HUES6 (cell line): ENCODE results near the gene NMRK2.

ENCODE experiments used
- H3K27ac ChIP-seq: 2 replicates; pipeline ENCODE4 v1.7.0; 2013; ENCODE audit warnings: low read depth, mild to moderate bottlenecking, low read length, inconsistent platforms
- H3K27me3 ChIP-seq: 2 replicates; pipeline ENCODE4 v1.6.1; 2013; ENCODE audit warnings: low read length; ENCODE audit not compliant: control insufficient read depth, insufficient read depth
- H3K36me3 ChIP-seq: 2 replicates; pipeline ENCODE4 v1.6.1; 2013; ENCODE audit warnings: low read length; ENCODE audit not compliant: control insufficient read depth, insufficient read depth
- H3K4me1 ChIP-seq: 2 replicates; pipeline ENCODE4 v1.6.1; 2013; ENCODE audit warnings: low read length; ENCODE audit not compliant: control insufficient read depth, insufficient read depth
- H3K4me3 ChIP-seq: 2 replicates; pipeline ENCODE4 v1.5.1; 2013; ENCODE audit warnings: low read depth, low read length
- H3K9ac ChIP-seq: one replicate; pipeline ENCODE4 v1.6.1; 2013; ENCODE audit warnings: mild to moderate bottlenecking, low read length
- H3K9me3 ChIP-seq: 2 replicates; pipeline ENCODE4 v1.6.1; 2013; ENCODE audit warnings: low read depth, low read length; ENCODE audit not compliant: control insufficient read depth, insufficient read depth

The NMRK2 gene

GRCh38 chr19:3978145-3978544, 45.3 kb downstream of the NMRK2 start:
- Histone ChIP-seq H3K9me3 (no peaks in the 10 kb centered on the region), H3K36me3 (peaks cover 82% of the 10 kb centered on the region), H3K4me3 (no peak overlapping the region), H3K27ac (no peak overlapping the region), H3K9ac (no peak overlapping the region), H3K4me1 (peaks cover 2% of the 10 kb centered on the region; the same call in 1 of the 2 replicates), H3K27me3 (no peaks in the 10 kb centered on the region)

GRCh38 chr19:3979289-3979673, 46.4 kb downstream of the NMRK2 start:
- H3K4me3 ChIP-seq = no peak overlapping the region
- H3K9me3 ChIP-seq = no peaks in the 10 kb centered on the region
- peaks cover 14% of the 10 kb centered on the region for H3K4me1 ChIP-seq
- H3K36me3 ChIP-seq = peaks cover 93% of the 10 kb centered on the region
- H3K27ac ChIP-seq = no peak overlapping the region
- no peaks in the 10 kb centered on the region for H3K27me3 ChIP-seq
- H3K9ac ChIP-seq = no peak overlapping the region

GRCh38 chr19:3979674-3980352, 46.9 kb downstream of the NMRK2 start:
- Histone ChIP-seq H3K9ac (no peak overlapping the region), H3K27ac (no peak overlapping the region), H3K36me3 (peaks cover 98% of the 10 kb centered on the region)

GRCh38 chr19:3980353-3981251, 47.7 kb downstream of the NMRK2 start:
- H3K4me3 ChIP-seq = no peak overlapping the region
- H3K4me1 ChIP-seq = peaks cover 15% of the 10 kb centered on the region
- H3K36me3 ChIP-seq = peaks cover 92% of the 10 kb centered on the region
- no peaks in the 10 kb centered on the region for H3K9me3 ChIP-seq
- no peak overlapping the region for H3K9ac ChIP-seq
- H3K27me3 ChIP-seq = 0 out of 2 replicates have a peak, but pooled peaks cover under 1% of the 10 kb centered on the region
- H3K27ac ChIP-seq = no peak overlapping the region

More at GRCh38 chr19:3979674-3980352, 46.9 kb downstream of the NMRK2 start:
- H3K4me1 ChIP-seq = peaks cover 14% of the 10 kb centered on the region
- no peaks in the 10 kb centered on the region for H3K27me3 ChIP-seq
- no peak overlapping the region for H3K4me3 ChIP-seq
- no peaks in the 10 kb centered on the region for H3K9me3 ChIP-seq

GRCh38 chr19:3981373-3981735, 48.5 kb downstream of the NMRK2 start:
- Histone ChIP-seq H3K27me3 (peaks cover 6% of the 10 kb centered on the region; the same call in 1 of the 2 replicates), H3K9me3 (no peaks in the 10 kb centered on the region), H3K4me3 (no peak overlapping the region), H3K4me1 (peaks cover 22% of the 10 kb centered on the region), H3K9ac (no peak overlapping the region), H3K36me3 (peaks cover 85% of the 10 kb centered on the region), H3K27ac (no peak overlapping the region)

GRCh38 chr19:3981736-3982681, 49.1 kb downstream of the NMRK2 start:
- Histone ChIP-seq H3K9me3 (no peaks in the 10 kb centered on the region), H3K4me3 (no peak overlapping the region), H3K27me3 (peaks cover 8% of the 10 kb centered on the region; the same call in 1 of the 2 replicates), H3K36me3 (peaks cover 79% of the 10 kb centered on the region), H3K4me1 (peaks cover 26% of the 10 kb centered on the region), H3K9ac (peak overlapping the region; percentile 95), H3K27ac (no peak overlapping the region; the same call in 1 of the 2 replicates)

- peak overlapping the region; percentile 99 for H3K27ac ChIP-seq
- H3K27me3 ChIP-seq = peaks cover 8% of the 10 kb centered on the region; the same call in 1 of the 2 replicates
- peak overlapping the region; percentile 95 for H3K9ac ChIP-seq
- H3K36me3 ChIP-seq = peaks cover 69% of the 10 kb centered on the region
- H3K4me1 ChIP-seq = peaks cover 26% of the 10 kb centered on the region
- H3K4me3 ChIP-seq = peak overlapping the region; percentile 93
- no peaks in the 10 kb centered on the region for H3K9me3 ChIP-seq
Measured at GRCh38 chr19:3982701-3983541, 50.1 kb downstream of the NMRK2 start.

GRCh38 chr19:3983542-3983914, 50.7 kb downstream of the NMRK2 start:
- Histone ChIP-seq H3K27ac (peak overlapping the region; percentile 99), H3K27me3 (peaks cover 8% of the 10 kb centered on the region; the same call in 1 of the 2 replicates), H3K36me3 (peaks cover 63% of the 10 kb centered on the region), H3K9ac (peak overlapping the region; percentile 95), H3K9me3 (no peaks in the 10 kb centered on the region), H3K4me1 (peaks cover 26% of the 10 kb centered on the region), H3K4me3 (peak overlapping the region; percentile 93)

- no peaks in the 10 kb centered on the region for H3K9me3 ChIP-seq
- peaks cover 58% of the 10 kb centered on the region for H3K36me3 ChIP-seq
- peaks cover 26% of the 10 kb centered on the region for H3K4me1 ChIP-seq
- H3K27ac ChIP-seq = peak overlapping the region; percentile 99
- H3K4me3 ChIP-seq = peak overlapping the region; percentile 93
- H3K9ac ChIP-seq = peak overlapping the region; percentile 95
- peaks cover 8% of the 10 kb centered on the region; the same call in 1 of the 2 replicates for H3K27me3 ChIP-seq
Measured at GRCh38 chr19:3983936-3984583, 51.2 kb downstream of the NMRK2 start.
